HepG2 (cell line): ENCODE measurements around the gene HCLS1. TPM values are rescaled to one million over a fixed set of nuclear protein-coding genes. Genes with fewer than 3 reads are reported as not detected.

Source experiments
- ATAC-seq: fragments of 200-7000 bp; cut with Tn5 transposase; 3 replicates; pipeline ENCODE4 v1.9.1; 2020; ENCODE audit warnings: mild to moderate bottlenecking, moderate library complexity
- BruUV-seq: library from RNA; stranded (reverse); fragments of 400-500 nt; replicated peaks from 2 replicates; lab custom pipeline; 2021; lab: Mats Ljungman, UMichigan
- CTCF ChIA-PET: fragments of 300-600 bp; formaldehyde crosslinking; extraction: SDS; loops from one replicate; lab custom pipeline; 2021; ENCODE audit warnings: low total read pairs, inconsistent platforms, low intra/inter-chr PET ratio; lab: Yijun Ruan, JAX
- POLR2A ChIA-PET: fragments of 350-600 bp; sonication (Branson Sonifier 250); formaldehyde crosslinking; loops from one replicate; lab custom pipeline; 2020; ENCODE audit warnings: antibody characterized with exemption, inconsistent platforms; lab: Yijun Ruan, JAX
- DNase-seq: peaks from one replicate; pipeline ENCODE4 v3.0.0-alpha.2; 2015; ENCODE audit warnings: low spot score
- FAIRE-seq: peaks from 3 replicates; lab custom pipeline; 2011; peaks lifted over from hg19 to GRCh38; lab: Jason Lieb, UNC
- H2AFZ ChIP-seq: one replicate; pipeline ENCODE4 v1.6.1; 2011; ENCODE audit warnings: low read length, inconsistent platforms
- H3K27ac ChIP-seq: fragments of 300-600 bp; 3 replicates; pipeline ENCODE4 v1.8.0; 2011; ENCODE audit warnings: mixed run types, mild to moderate bottlenecking, mixed read lengths, low read length, inconsistent platforms; ENCODE audit not compliant: insufficient read depth; ENCODE audit errors: extremely low read length
- H3K27me3 ChIP-seq, 2 experiments: fragments of 200-600 bp in 1 of 2; 2 replicates in 1 of 2; 3 replicates in 1 of 2; pipeline versions ENCODE4 v1.6.0 to v1.8.0; 2011; ENCODE audit warnings: low read length in 2 of 2, mild to moderate bottlenecking in 2 of 2, moderate library complexity in 2 of 2, inconsistent platforms in 1 of 2; ENCODE audit not compliant: insufficient read depth in 2 of 2, control insufficient read depth in 1 of 2
- H3K36me3 ChIP-seq, 2 experiments: fragments of 200-600 bp in 1 of 2; replicated peaks in 1 of 2; 2 replicates in 1 of 2; 3 replicates in 1 of 2; pipeline versions ENCODE4 v1.5.1 to v1.8.0; 2011; ENCODE audit warnings: low read length in 2 of 2, inconsistent platforms in 1 of 2; ENCODE audit not compliant: insufficient read depth in 2 of 2, control insufficient read depth in 1 of 2
- H3K4me1 ChIP-seq: 2 replicates; pipeline ENCODE4 v1.5.1; 2012; ENCODE audit warnings: low read length, inconsistent platforms; ENCODE audit not compliant: insufficient read depth
- H3K4me2 ChIP-seq: 2 replicates; pipeline ENCODE4 v1.6.0; 2011; ENCODE audit warnings: low read depth, low read length, inconsistent platforms
- H3K4me3 ChIP-seq, 3 experiments: fragments of 200-600 bp in 1 of 3; sonication (generic), shearing (Covaris generic) in 1 of 3; replicated peaks in 1 of 3; 2 replicates each; pipeline ENCODE4 v1.5.1; 2011 to 2016; ENCODE audit warnings: low read length in 3 of 3, inconsistent platforms in 2 of 3, low read depth in 2 of 3, mild to moderate bottlenecking in 2 of 3, control low read depth in 1 of 3, mixed read lengths in 1 of 3; ENCODE audit not compliant: insufficient read depth in 1 of 3
- H3K79me2 ChIP-seq: one replicate; pipeline ENCODE4 v1.6.1; 2011; ENCODE audit warnings: low read length, inconsistent platforms; ENCODE audit not compliant: insufficient read depth
- H3K9ac ChIP-seq: 2 replicates; pipeline ENCODE4 v1.6.0; 2011; ENCODE audit warnings: mild to moderate bottlenecking, low read depth, low read length, inconsistent platforms; ENCODE audit not compliant: insufficient read depth
- H3K9me3 ChIP-seq: 2 replicates; pipeline ENCODE4 v1.5.1; 2012; ENCODE audit warnings: mild to moderate bottlenecking, low read length
- H4K20me1 ChIP-seq: 2 replicates; pipeline ENCODE4 v1.6.0; 2011; ENCODE audit warnings: inconsistent platforms, mild to moderate bottlenecking, low read length, moderate library complexity; ENCODE audit not compliant: insufficient read depth
- JUND ChIP-seq: sonication (generic); formaldehyde crosslinking; IDR thresholded peaks from 2 replicates; pipeline ENCODE4 v1.8.0; 2022; ENCODE audit warnings: mild to moderate bottlenecking, missing genetic modification reagents
- MXI1 ChIP-seq: IDR thresholded peaks from 3 replicates; pipeline ENCODE4 v1.6.1; 2012; ENCODE audit warnings: low read depth, low read length, inconsistent platforms, borderline replicate concordance
- REPIN1 ChIP-seq: sonication (generic); formaldehyde crosslinking; IDR thresholded peaks from 2 replicates; pipeline ENCODE4 v1.8.0; 2022; ENCODE audit warnings: missing genetic modification reagents, low read depth, mild to moderate bottlenecking, borderline replicate concordance
- SYNCRIP ChIP-seq: fragments of 200-400 bp; formaldehyde crosslinking; IDR thresholded peaks from 2 replicates; pipeline ENCODE4 v1.6.1; 2018; ENCODE audit warnings: mild to moderate bottlenecking, low read depth, low read length; ENCODE audit not compliant: insufficient read depth
- ZNF343 ChIP-seq: sonication (generic); formaldehyde crosslinking; IDR thresholded peaks from 2 replicates; pipeline ENCODE4 v1.4.0; 2020; ENCODE audit warnings: mild to moderate bottlenecking, missing genetic modification reagents
- ZNF570 ChIP-seq: sonication (generic); formaldehyde crosslinking; IDR thresholded peaks from 2 replicates; pipeline ENCODE4 v1.4.0; 2020; ENCODE audit warnings: mild to moderate bottlenecking, missing genetic modification reagents, borderline replicate concordance
- ZNF720 ChIP-seq: sonication (generic); formaldehyde crosslinking; IDR thresholded peaks from 2 replicates; pipeline ENCODE4 v1.4.0; 2020; ENCODE audit warnings: missing genetic modification reagents
- ZNF737 ChIP-seq: sonication (generic); formaldehyde crosslinking; IDR thresholded peaks from 2 replicates; pipeline ENCODE4 v1.5.0; 2020; ENCODE audit warnings: missing genetic modification reagents, mild to moderate bottlenecking, borderline replicate concordance
- ZNF773 ChIP-seq: sonication (generic); formaldehyde crosslinking; IDR thresholded peaks from 2 replicates; pipeline ENCODE4 v1.4.0; 2020; ENCODE audit warnings: missing genetic modification reagents, borderline replicate concordance
- WGBS: methylation state at CpG from one replicate; pipeline ENCODE4 v1.1.6; 2017; ENCODE audit warnings: low lambda C conversion rate; 5-methylcytosine and 5-hydroxymethylcytosine counted together
- in situ Hi-C: cut with HindIII; loops from 2 replicates; pipeline ENCODE4 v1.10.0; 2017; ENCODE audit warnings: low pct_unique_long_range_greater_than_20kb; ENCODE audit not compliant: extremely low pct_ligation_motif_present
- intact Hi-C: fragments of 100-400 bp; cut with micrococcal nuclease; formaldehyde crosslinking; loops from one replicate; pipeline ENCODE4 v1.10.0; 2022; ENCODE audit not compliant: unreplicated experiment
- polyA plus RNA-seq, 8 experiments: library from polyadenylated mRNA; depleted of rRNA in 3 of 8; stranded (reverse) in 7 of 8; unstranded in 1 of 8; fragments of >200 nt; fragmentation: Illumina TruSeq in 4 of 8; extraction: Trizol in 4 of 8; gene quantifications; 2 replicates each; pipeline versions ENCODE4 v1.2.1 to v1.2.3, GENCODE V29; 2011 to 2016; ENCODE audit warnings: low read depth in 4 of 8, missing spikeins in 1 of 8, mixed read lengths in 1 of 8; ENCODE audit not compliant: insufficient read depth in 1 of 8
- total RNA-seq, 5 experiments: library from RNA; depleted of rRNA; stranded (reverse); fragments of >200 nt; fragmentation: Illumina TruSeq; extraction: Trizol; gene quantifications; 2 replicates each; pipeline ENCODE4 v1.2.3, GENCODE V29; 2016; ENCODE audit warnings: low read depth in 1 of 5
- TF ChIP-seq, protein P1 (sequence below): sonication (generic); formaldehyde crosslinking; IDR thresholded peaks from 2 replicates; pipeline ENCODE4 v1.4.0; 2020; ENCODE audit warnings: mild to moderate bottlenecking, missing genetic modification reagents
- TF ChIP-seq, protein P2 (sequence below): sonication (generic); formaldehyde crosslinking; IDR thresholded peaks from 2 replicates; pipeline ENCODE4 v1.4.0; 2020; ENCODE audit warnings: missing genetic modification reagents
- TF ChIP-seq, protein P3 (sequence below): sonication (generic); formaldehyde crosslinking; IDR thresholded peaks from 2 replicates; pipeline ENCODE4 v1.4.0; 2020; ENCODE audit warnings: missing genetic modification reagents, borderline replicate concordance
- TF ChIP-seq, protein P4 (sequence below): sonication (generic); formaldehyde crosslinking; IDR thresholded peaks from 2 replicates; pipeline ENCODE4 v1.5.0; 2020; ENCODE audit warnings: mild to moderate bottlenecking, missing genetic modification reagents

Gene HCLS1
- total and polyA plus RNA-seq, 2 of the 13 experiments (the other 11 are each of a cell fraction or from before 2014, with no cell fraction given): not detected

DNA sequence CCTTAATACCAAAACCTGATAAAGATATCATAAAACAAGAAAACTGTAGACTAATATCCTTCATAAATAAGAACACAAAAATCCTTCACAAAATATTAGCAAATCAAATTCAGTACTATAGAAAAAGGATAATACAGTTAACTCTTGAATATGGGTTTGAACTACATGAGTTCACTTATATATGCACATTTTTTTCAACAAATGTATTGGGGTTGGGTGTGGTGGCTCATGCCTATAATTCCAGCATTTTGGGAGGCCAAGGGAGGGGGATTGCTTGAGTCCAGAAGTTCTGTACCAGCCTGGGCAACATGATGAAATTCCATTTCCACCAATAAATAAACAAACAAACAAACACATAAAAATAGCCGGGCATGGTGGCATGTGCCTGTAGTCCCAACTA, 49.6 kb upstream of the HCLS1 start:
- Histone ChIP-seq H2AFZ (no peak overlapping the region), H4K20me1 (no peaks in the 10 kb centered on the region), H3K36me3 (peaks cover 8 to 41% of the 10 kb centered on the region in 2 experiments; a peak in 4 of 5 replicates), H3K27ac (no peak overlapping the region), H3K4me1 (no peaks in the 10 kb centered on the region), H3K27me3 (no peaks in the 10 kb centered on the region), H3K9ac (no peak overlapping the region), H3K79me2 (no peaks in the 10 kb centered on the region), H3K9me3 (no peaks in the 10 kb centered on the region), H3K4me2 (no peak overlapping the region), H3K4me3 (no peak overlapping the region)
- in situ Hi-C loops (no loop called here), intact Hi-C loops (no loop called here)
- POLR2A ChIA-PET: no interaction called here
- WGBS: 100% methylated on average over 1 of the region's 1 CpG
- FAIRE-seq: no peak
- CTCF ChIA-PET: no interaction called here
- DNase-seq: no peak
- no peak for ATAC-seq
- no TSS peak for BruUV-seq
- TF ChIP-seq MXI1: no peak
- TF ChIP-seq ZNF343: no peak
- no peak for TF ChIP-seq REPIN1 (CRISPR knock-in tag)
- no peak for TF ChIP-seq JUND (CRISPR knock-in tag)
- TF ChIP-seq SYNCRIP: no peak
- no peak for TF ChIP-seq ZNF773 (CRISPR knock-in tag)
- TF ChIP-seq, protein P1, sequence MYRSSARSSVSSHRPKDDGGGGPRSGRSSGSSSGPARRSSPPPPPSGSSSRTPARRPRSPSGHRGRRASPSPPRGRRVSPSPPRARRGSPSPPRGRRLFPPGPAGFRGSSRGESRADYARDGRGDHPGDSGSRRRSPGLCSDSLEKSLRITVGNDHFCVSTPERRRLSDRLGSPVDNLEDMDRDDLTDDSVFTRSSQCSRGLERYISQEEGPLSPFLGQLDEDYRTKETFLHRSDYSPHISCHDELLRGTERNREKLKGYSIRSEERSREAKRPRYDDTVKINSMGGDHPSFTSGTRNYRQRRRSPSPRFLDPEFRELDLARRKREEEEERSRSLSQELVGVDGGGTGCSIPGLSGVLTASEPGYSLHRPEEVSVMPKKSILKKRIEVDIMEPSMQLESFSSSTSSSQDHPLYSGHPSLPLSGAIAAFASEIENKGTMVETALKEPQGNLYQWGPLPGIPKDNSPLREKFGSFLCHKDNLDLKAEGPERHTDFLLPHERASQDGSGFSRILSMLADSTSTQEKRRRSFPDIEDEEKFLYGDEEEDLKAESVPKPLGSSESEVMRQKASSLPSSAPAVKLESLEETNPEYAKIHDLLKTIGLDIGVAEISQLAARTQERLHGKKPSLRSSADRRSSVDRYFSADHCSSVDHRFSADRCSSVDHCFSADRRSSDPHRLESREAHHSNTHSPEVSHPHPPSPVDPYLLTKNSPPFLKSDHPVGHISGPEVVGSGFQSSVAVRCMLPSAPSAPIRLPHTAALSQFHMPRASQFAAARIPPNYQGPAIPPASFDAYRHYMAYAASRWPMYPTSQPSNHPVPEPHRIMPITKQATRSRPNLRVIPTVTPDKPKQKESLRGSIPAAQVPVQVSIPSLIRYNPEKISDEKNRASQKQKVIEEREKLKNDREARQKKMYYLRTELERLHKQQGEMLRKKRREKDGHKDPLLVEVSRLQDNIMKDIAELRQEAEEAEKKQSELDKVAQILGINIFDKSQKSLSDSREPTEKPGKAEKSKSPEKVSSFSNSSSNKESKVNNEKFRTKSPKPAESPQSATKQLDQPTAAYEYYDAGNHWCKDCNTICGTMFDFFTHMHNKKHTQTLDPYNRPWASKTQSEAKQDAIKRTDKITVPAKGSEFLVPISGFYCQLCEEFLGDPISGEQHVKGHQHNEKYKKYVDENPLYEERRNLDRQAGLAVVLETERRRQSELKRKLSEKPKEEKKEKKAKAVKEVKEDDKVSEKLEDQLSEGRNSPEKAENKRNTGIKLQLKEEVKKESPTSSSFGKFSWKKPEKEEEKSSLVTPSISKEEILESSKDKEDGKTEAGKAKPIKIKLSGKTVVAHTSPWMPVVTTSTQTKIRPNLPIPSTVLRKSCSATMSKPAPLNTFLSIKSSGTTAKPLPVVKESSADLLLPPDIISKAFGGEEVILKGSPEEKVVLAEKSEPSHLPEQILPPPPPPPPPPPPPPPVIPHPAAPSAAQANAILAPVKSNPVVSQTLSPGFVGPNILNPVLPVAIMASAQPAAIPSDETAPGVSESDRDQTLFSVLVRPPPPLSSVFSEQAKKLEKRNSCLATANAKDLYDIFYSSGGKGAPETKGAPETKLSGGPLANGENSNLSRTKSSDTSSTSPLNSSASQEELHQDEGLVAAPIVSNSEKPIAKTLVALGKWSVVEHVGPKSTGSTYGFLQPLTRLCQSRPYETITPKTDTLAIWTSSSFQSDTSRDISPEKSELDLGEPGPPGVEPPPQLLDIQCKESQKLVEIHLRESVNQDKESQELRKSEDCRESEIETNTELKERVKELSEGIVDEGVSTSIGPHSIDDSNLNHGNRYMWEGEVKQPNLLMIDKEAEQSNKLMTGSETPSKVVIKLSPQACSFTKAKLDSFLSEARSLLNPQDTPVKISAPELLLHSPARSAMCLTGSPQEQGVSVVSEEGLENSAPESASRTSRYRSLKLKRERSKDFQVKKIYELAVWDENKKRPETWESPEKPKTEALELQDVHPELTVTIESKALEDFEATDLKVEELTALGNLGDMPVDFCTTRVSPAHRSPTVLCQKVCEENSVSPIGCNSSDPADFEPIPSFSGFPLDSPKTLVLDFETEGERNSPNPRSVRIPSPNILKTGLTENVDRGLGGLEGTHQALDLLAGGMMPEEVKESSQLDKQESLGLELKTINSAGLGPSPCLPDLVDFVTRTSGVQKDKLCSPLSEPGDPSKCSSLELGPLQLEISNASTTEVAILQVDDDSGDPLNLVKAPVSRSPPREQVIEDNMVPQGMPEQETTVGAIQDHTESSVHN (CRISPR knock-in tag): no peak
- TF ChIP-seq, protein P2, sequence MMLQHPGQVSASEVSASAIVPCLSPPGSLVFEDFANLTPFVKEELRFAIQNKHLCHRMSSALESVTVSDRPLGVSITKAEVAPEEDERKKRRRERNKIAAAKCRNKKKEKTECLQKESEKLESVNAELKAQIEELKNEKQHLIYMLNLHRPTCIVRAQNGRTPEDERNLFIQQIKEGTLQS (CRISPR knock-in tag): no peak
- TF ChIP-seq, protein P3, sequence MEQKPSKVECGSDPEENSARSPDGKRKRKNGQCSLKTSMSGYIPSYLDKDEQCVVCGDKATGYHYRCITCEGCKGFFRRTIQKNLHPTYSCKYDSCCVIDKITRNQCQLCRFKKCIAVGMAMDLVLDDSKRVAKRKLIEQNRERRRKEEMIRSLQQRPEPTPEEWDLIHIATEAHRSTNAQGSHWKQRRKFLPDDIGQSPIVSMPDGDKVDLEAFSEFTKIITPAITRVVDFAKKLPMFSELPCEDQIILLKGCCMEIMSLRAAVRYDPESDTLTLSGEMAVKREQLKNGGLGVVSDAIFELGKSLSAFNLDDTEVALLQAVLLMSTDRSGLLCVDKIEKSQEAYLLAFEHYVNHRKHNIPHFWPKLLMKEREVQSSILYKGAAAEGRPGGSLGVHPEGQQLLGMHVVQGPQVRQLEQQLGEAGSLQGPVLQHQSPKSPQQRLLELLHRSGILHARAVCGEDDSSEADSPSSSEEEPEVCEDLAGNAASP: no peak
- TF ChIP-seq, protein P4, sequence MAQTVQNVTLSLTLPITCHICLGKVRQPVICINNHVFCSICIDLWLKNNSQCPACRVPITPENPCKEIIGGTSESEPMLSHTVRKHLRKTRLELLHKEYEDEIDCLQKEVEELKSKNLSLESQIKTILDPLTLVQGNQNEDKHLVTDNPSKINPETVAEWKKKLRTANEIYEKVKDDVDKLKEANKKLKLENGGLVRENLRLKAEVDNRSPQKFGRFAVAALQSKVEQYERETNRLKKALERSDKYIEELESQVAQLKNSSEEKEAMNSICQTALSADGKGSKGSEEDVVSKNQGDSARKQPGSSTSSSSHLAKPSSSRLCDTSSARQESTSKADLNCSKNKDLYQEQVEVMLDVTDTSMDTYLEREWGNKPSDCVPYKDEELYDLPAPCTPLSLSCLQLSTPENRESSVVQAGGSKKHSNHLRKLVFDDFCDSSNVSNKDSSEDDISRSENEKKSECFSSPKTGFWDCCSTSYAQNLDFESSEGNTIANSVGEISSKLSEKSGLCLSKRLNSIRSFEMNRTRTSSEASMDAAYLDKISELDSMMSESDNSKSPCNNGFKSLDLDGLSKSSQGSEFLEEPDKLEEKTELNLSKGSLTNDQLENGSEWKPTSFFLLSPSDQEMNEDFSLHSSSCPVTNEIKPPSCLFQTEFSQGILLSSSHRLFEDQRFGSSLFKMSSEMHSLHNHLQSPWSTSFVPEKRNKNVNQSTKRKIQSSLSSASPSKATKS (CRISPR knock-in tag): no peak
- TF ChIP-seq ZNF570 (CRISPR knock-in tag): no peak
- TF ChIP-seq ZNF737 (CRISPR knock-in tag): no peak
- no peak for TF ChIP-seq ZNF720 (CRISPR knock-in tag)
